ENCODE data around the gene SEC22C. TPM values are rescaled to one million over a fixed set of nuclear protein-coding genes. Genes with fewer than 3 reads are reported as not detected.

The SEC22C gene
- polyA plus RNA-seq, 1 of the 3 experiments (the other 2 are of a cell fraction) = 28.5 TPM

DNA sequence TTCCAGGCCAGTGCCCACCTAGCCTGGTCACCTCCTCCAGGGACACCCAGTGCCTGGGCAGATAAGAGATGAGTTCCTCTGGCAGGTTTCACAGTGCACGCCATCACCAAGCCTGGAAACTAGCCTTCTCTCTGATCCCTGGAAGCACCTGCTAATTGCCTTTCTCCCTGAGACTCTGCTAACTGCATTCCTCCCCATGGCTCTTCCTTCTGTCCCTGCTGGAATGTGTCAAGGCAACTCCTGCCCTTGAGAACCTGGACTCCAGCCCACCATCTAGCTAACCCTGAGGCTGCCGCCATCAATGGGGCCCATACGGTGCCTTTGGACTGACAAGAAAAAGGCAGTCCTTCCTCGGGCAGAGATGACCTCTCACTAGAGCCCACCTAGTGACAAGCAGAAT is 60.9 kb downstream of the SEC22C start:
- CTCF ChIA-PET = interaction anchor here (1.2 to 2.6 kb wide), 3 partner anchors 16 to 27 kb away, joined by 3 to 8 read pairs (median 4); no protein-coding TSS in a partner anchor
- Histone ChIP-seq H3K36me3 (replicated peaks in 1 of 2; ENCODE audit: control insufficient read depth in 1 of 2, insufficient read depth in 2 of 2, low read length in 1 of 2) (no peaks in the 10 kb centered on the region), H3K9me3 (no peaks in the 10 kb centered on the region), H3K4me1 (ENCODE audit: control insufficient read depth in 1 of 2, insufficient read depth in 2 of 2, low read depth in 1 of 2, low read length in 1 of 2) (no peaks in the 10 kb centered on the region), H3F3A (replicated peaks; ENCODE audit: insufficient read depth) (no peaks in the 10 kb centered on the region), H3K9ac (no peak overlapping the region), H3K9me2 (no peaks in the 10 kb centered on the region), H3K27me3 (ENCODE audit: insufficient read depth) (no peaks in the 10 kb centered on the region), H3K4me2 (no peak overlapping the region), H4K20me1 (ENCODE audit: insufficient read depth) (no peaks in the 10 kb centered on the region), H2AFZ (ENCODE audit: low read depth) (no peak overlapping the region), H3K79me2 (ENCODE audit: insufficient read depth) (no peaks in the 10 kb centered on the region), H3K27ac (ENCODE audit: low read depth in 2 of 2, low read length in 1 of 2) (no peak overlapping the region), H3K4me3 (ENCODE audit: low read depth in 2 of 2, low read length in 1 of 2) (no peak overlapping the region)
- DNase-seq = no peak
- TF ChIP-seq, protein P1, sequence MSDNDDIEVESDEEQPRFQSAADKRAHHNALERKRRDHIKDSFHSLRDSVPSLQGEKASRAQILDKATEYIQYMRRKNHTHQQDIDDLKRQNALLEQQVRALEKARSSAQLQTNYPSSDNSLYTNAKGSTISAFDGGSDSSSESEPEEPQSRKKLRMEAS (IDR thresholded peaks at IDR 0.05; ENCODE audit: low read depth) = no peak
- TF ChIP-seq NFIC (IDR thresholded peaks at IDR 0.05; ENCODE audit: borderline replicate concordance) (no peak), GABPA (IDR thresholded peaks at IDR 0.05; ENCODE audit: low read depth) (no peak)
- POLR2A ChIA-PET = no interaction called here
- 74% methylated on average over 4 of the region's 4 CpGs for whole genome bisulfite sequencing (ENCODE audit: low lambda C conversion rate)

DNA sequence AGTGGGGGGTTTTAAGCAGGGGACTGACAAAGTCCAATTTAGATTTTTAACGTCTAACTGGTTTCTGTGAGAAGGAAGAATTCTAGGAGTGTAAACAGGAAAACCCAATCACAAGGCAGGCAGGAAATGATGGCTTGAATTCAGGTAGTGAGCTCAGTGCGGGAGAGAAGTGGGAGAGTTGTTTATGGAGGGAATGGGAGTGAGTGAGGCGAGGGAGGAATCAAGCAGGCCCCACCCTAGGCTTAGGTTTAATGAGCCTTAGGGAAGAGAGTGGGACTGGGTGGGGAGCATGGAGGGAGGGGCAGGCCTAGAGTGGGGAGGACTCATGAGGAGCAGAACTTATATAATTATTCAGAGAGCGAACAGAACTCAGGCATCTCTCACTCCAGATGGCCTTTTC is 61.4 kb downstream of the SEC22C start:
- Histone ChIP-seq H2AFZ (ENCODE audit: low read depth) (no peak overlapping the region), H3K27ac (ENCODE audit: low read depth in 2 of 2, low read length in 1 of 2) (no peak overlapping the region), H3K9me2 (no peaks in the 10 kb centered on the region), H3K4me3 (ENCODE audit: low read depth in 2 of 2, low read length in 1 of 2) (no peak overlapping the region), H3K27me3 (ENCODE audit: insufficient read depth) (no peaks in the 10 kb centered on the region), H3K9ac (no peak overlapping the region), H3F3A (replicated peaks; ENCODE audit: insufficient read depth) (no peaks in the 10 kb centered on the region), H4K20me1 (ENCODE audit: insufficient read depth) (no peaks in the 10 kb centered on the region), H3K9me3 (no peaks in the 10 kb centered on the region), H3K36me3 (replicated peaks in 1 of 2; ENCODE audit: control insufficient read depth in 1 of 2, insufficient read depth in 2 of 2, low read length in 1 of 2) (no peaks in the 10 kb centered on the region), H3K4me1 (ENCODE audit: control insufficient read depth in 1 of 2, insufficient read depth in 2 of 2, low read depth in 1 of 2, low read length in 1 of 2) (no peaks in the 10 kb centered on the region; a peak in 1 of 4 replicates), H3K4me2 (no peak overlapping the region), H3K79me2 (ENCODE audit: insufficient read depth) (no peaks in the 10 kb centered on the region)
- DNase-seq = no peak
- POLR2A ChIA-PET = no interaction called here
- WGBS (ENCODE audit: low lambda C conversion rate) = 53% methylated on average over 4 of the region's 4 CpGs
- TF ChIP-seq FOXM1 (IDR thresholded peaks at IDR 0.05; ENCODE audit: low read depth) (no peak), RXRA (IDR thresholded peaks at IDR 0.05; ENCODE audit: borderline replicate concordance, low read depth) (no peak)
- CTCF ChIA-PET = interaction anchor here (1.6 to 2.6 kb wide), 2 partner anchors 28 to 273 kb away, joined by 4 to 8 read pairs; no protein-coding TSS in a partner anchor

GRCh38 chr3:42519568-42519962 is 62.2 kb downstream of the SEC22C start:
- Histone ChIP-seq H3K27me3 (ENCODE audit: insufficient read depth) (no peaks in the 10 kb centered on the region), H3K4me2 (no peak overlapping the region), H3K4me3 (ENCODE audit: low read depth in 2 of 2, low read length in 1 of 2) (no peak overlapping the region), H3K9me3 (no peaks in the 10 kb centered on the region), H3F3A (replicated peaks; ENCODE audit: insufficient read depth) (no peaks in the 10 kb centered on the region), H3K9me2 (no peaks in the 10 kb centered on the region), H3K4me1 (ENCODE audit: control insufficient read depth in 1 of 2, insufficient read depth in 2 of 2, low read depth in 1 of 2, low read length in 1 of 2) (no peaks in the 10 kb centered on the region; a peak in 1 of 4 replicates), H3K79me2 (ENCODE audit: insufficient read depth) (no peaks in the 10 kb centered on the region), H4K20me1 (ENCODE audit: insufficient read depth) (no peaks in the 10 kb centered on the region), H3K9ac (no peak overlapping the region), H2AFZ (ENCODE audit: low read depth) (no peak overlapping the region), H3K36me3 (replicated peaks in 1 of 2; ENCODE audit: control insufficient read depth in 1 of 2, insufficient read depth in 2 of 2, low read length in 1 of 2) (no peaks in the 10 kb centered on the region), H3K27ac (ENCODE audit: low read depth in 2 of 2, low read length in 1 of 2) (no peak overlapping the region)
- POLR2A ChIA-PET = no interaction called here
- DNase-seq = no peak
- 64% methylated on average over 2 of the region's 2 CpGs for WGBS (ENCODE audit: low lambda C conversion rate)
- CTCF ChIA-PET = interaction anchor here (0.9 to 2.6 kb wide), 4 partner anchors 18 to 272 kb away, joined by 3 to 9 read pairs (median 6); partner anchors contain the start of gene VIPR1
- TF ChIP-seq EZH2phosphoT487 (IDR thresholded peaks at IDR 0.05; ENCODE audit: borderline replicate concordance, low read depth) (no peak), TEAD4 (IDR thresholded peaks at IDR 0.05; ENCODE audit: borderline replicate concordance, insufficient read depth) (no peak), TCF12 (IDR thresholded peaks at IDR 0.05) (no peak), FOXJ3 (CRISPR knock-in tag; IDR thresholded peaks at IDR 0.05) (no peak), RAD21 (IDR thresholded peaks at IDR 0.05; ENCODE audit: low read length) (no peak), IRF3 (IDR thresholded peaks at IDR 0.05; ENCODE audit: low read depth, low read length) (no peak), FOXM1 (IDR thresholded peaks at IDR 0.05; ENCODE audit: low read depth) (no peak), EP300 (IDR thresholded peaks at IDR 0.05; ENCODE audit: borderline replicate concordance in 1 of 2, low read depth in 1 of 2, low read length in 1 of 2) (no peak), GATA2 (CRISPR knock-in tag; IDR thresholded peaks at IDR 0.05) (no peak), MEF2A (IDR thresholded peaks at IDR 0.05; ENCODE audit: borderline replicate concordance, low read depth) (no peak)

All from SK-N-SH (cell line).